HepG2 (cell line): ENCODE data around the gene GCLC. TPM values are rescaled to one million over a fixed set of nuclear protein-coding genes. Genes with fewer than 3 reads are reported as not detected.

Experiments used
- IKZF5 ChIP-seq: IDR thresholded peaks from 2 replicates; pipeline ENCODE4 v1.6.1; 2018; ENCODE audit warnings: missing genetic modification reagents, mild to moderate bottlenecking, missing compliant biosample characterization
- MIER2 ChIP-seq: IDR thresholded peaks from 2 replicates; pipeline ENCODE4 v1.6.1; 2016; ENCODE audit warnings: missing biosample characterization, missing genetic modification reagents
- RARG ChIP-seq: sonication (generic); formaldehyde crosslinking; IDR thresholded peaks from 2 replicates; pipeline ENCODE4 v1.4.0; 2020; ENCODE audit warnings: low read depth, mild to moderate bottlenecking, missing genetic modification reagents
- RELA ChIP-seq: sonication (generic); formaldehyde crosslinking; IDR thresholded peaks from 2 replicates; pipeline ENCODE4 v1.4.0; 2020; ENCODE audit warnings: missing genetic modification reagents
- TCF7L2 ChIP-seq: IDR thresholded peaks from 2 replicates; pipeline ENCODE4 v1.6.1; 2011; ENCODE audit warnings: mild to moderate bottlenecking, low read depth, low read length, moderate library complexity
- U2AF2 ChIP-seq: fragments of 200-400 bp; formaldehyde crosslinking; IDR thresholded peaks from 2 replicates; pipeline ENCODE4 v1.6.1; 2017; ENCODE audit warnings: low read depth, mild to moderate bottlenecking, low read length
- XBP1 ChIP-seq: sonication (generic); formaldehyde crosslinking; IDR thresholded peaks from 2 replicates; pipeline ENCODE4 v1.5.0; 2020; ENCODE audit warnings: missing genetic modification reagents
- ZBTB21 ChIP-seq: sonication (generic); formaldehyde crosslinking; IDR thresholded peaks from 2 replicates; pipeline ENCODE4 v1.4.0; 2020; ENCODE audit warnings: missing genetic modification reagents
- ZBTB40 ChIP-seq, 2 experiments: fragments of 450-650 bp in 1 of 2; sonication (generic) in 1 of 2; formaldehyde crosslinking in 1 of 2; IDR thresholded peaks; 2 replicates each; pipeline versions ENCODE4 v1.6.1 to v1.8.0; 2016 to 2022; ENCODE audit warnings: antibody characterized with exemption in 1 of 2, mild to moderate bottlenecking in 1 of 2, missing genetic modification reagents in 1 of 2
- ZFP90 ChIP-seq: sonication (generic); formaldehyde crosslinking; IDR thresholded peaks from 2 replicates; pipeline ENCODE4 v1.8.0; 2022; ENCODE audit warnings: missing genetic modification reagents, mild to moderate bottlenecking, inconsistent platforms, borderline replicate concordance
- ZNF260 ChIP-seq: sonication (generic); formaldehyde crosslinking; IDR thresholded peaks from 2 replicates; pipeline ENCODE4 v1.4.0; 2020; ENCODE audit warnings: missing genetic modification reagents, low read depth, mild to moderate bottlenecking, borderline replicate concordance
- polyA plus RNA-seq, 8 experiments: library from polyadenylated mRNA; depleted of rRNA in 3 of 8; stranded (reverse) in 7 of 8; unstranded in 1 of 8; fragments of >200 nt; fragmentation: Illumina TruSeq in 4 of 8; extraction: Trizol in 4 of 8; gene quantifications; 2 replicates each; pipeline versions ENCODE4 v1.2.1 to v1.2.3, GENCODE V29; 2011 to 2016; ENCODE audit warnings: low read depth in 4 of 8, missing spikeins in 1 of 8, mixed read lengths in 1 of 8; ENCODE audit not compliant: insufficient read depth in 1 of 8
- total RNA-seq, 5 experiments: library from RNA; depleted of rRNA; stranded (reverse); fragments of >200 nt; fragmentation: Illumina TruSeq; extraction: Trizol; gene quantifications; 2 replicates each; pipeline ENCODE4 v1.2.3, GENCODE V29; 2016; ENCODE audit warnings: low read depth in 1 of 5
- TF ChIP-seq, protein P1 (sequence below): conservative IDR thresholded peaks from 2 replicates; pipeline ENCODE4 v1.6.1; 2018; ENCODE audit warnings: missing genetic modification reagents
- TF ChIP-seq, protein P2 (sequence below): sonication (generic); formaldehyde crosslinking; IDR thresholded peaks from 2 replicates; pipeline ENCODE4 v1.9.0; 2021; ENCODE audit warnings: missing genetic modification reagents, mild to moderate bottlenecking, borderline replicate concordance

Gene GCLC
- total and polyA plus RNA-seq, 2 of the 13 experiments (the other 11 are each of a cell fraction or from before 2014, with no cell fraction given) = 35.3 to 84.6 TPM

- TF ChIP-seq ZBTB21 (CRISPR knock-in tag) (0 out of 2 replicates have a peak, but pooled peaks have one; percentile 58), RARG (CRISPR knock-in tag) (peak; percentile 79; the same call in 1 of the 2 replicates), U2AF2 (no peak), IKZF5 (peak; percentile 96), TCF7L2 (no peak), RELA (peak; percentile 71; the same call in 1 of the 2 replicates), XBP1 (CRISPR knock-in tag) (peak; percentile 92), MIER2 (CRISPR knock-in tag) (peak; percentile 51; the same call in 1 of the 2 replicates), ZFP90 (CRISPR knock-in tag) (peak; percentile 30; the same call in 1 of the 2 replicates), ZNF260 (CRISPR knock-in tag) (no peak), ZBTB40 (IDR thresholded peaks at IDR 0.05) (no peak), ZBTB40 (CRISPR knock-in tag; IDR thresholded peaks at IDR 0.05) (peak; percentile 26)
- TF ChIP-seq, protein P1, sequence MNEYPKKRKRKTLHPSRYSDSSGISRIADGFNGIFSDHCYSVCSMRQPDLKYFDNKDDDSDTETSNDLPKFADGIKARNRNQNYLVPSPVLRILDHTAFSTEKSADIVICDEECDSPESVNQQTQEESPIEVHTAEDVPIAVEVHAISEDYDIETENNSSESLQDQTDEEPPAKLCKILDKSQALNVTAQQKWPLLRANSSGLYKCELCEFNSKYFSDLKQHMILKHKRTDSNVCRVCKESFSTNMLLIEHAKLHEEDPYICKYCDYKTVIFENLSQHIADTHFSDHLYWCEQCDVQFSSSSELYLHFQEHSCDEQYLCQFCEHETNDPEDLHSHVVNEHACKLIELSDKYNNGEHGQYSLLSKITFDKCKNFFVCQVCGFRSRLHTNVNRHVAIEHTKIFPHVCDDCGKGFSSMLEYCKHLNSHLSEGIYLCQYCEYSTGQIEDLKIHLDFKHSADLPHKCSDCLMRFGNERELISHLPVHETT = peak; percentile 28; the same call in 1 of the 2 replicates
- TF ChIP-seq, protein P2, sequence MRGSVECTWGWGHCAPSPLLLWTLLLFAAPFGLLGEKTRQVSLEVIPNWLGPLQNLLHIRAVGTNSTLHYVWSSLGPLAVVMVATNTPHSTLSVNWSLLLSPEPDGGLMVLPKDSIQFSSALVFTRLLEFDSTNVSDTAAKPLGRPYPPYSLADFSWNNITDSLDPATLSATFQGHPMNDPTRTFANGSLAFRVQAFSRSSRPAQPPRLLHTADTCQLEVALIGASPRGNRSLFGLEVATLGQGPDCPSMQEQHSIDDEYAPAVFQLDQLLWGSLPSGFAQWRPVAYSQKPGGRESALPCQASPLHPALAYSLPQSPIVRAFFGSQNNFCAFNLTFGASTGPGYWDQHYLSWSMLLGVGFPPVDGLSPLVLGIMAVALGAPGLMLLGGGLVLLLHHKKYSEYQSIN = no peak
These were observed at the start of gene GCLC (continued) for GRCh38 chr6:53544470-53545308.
